ENCODE data around the gene FOXJ3. TPM values are rescaled to one million over a fixed set of nuclear protein-coding genes. Genes with fewer than 3 reads are reported as not detected.

Gene FOXJ3
- total and polyA plus RNA-seq, 2 of the 13 experiments (the other 11 are each of a cell fraction or from before 2014, with no cell fraction given): 16.6 to 48.5 TPM

- TF ChIP-seq, protein P1, sequence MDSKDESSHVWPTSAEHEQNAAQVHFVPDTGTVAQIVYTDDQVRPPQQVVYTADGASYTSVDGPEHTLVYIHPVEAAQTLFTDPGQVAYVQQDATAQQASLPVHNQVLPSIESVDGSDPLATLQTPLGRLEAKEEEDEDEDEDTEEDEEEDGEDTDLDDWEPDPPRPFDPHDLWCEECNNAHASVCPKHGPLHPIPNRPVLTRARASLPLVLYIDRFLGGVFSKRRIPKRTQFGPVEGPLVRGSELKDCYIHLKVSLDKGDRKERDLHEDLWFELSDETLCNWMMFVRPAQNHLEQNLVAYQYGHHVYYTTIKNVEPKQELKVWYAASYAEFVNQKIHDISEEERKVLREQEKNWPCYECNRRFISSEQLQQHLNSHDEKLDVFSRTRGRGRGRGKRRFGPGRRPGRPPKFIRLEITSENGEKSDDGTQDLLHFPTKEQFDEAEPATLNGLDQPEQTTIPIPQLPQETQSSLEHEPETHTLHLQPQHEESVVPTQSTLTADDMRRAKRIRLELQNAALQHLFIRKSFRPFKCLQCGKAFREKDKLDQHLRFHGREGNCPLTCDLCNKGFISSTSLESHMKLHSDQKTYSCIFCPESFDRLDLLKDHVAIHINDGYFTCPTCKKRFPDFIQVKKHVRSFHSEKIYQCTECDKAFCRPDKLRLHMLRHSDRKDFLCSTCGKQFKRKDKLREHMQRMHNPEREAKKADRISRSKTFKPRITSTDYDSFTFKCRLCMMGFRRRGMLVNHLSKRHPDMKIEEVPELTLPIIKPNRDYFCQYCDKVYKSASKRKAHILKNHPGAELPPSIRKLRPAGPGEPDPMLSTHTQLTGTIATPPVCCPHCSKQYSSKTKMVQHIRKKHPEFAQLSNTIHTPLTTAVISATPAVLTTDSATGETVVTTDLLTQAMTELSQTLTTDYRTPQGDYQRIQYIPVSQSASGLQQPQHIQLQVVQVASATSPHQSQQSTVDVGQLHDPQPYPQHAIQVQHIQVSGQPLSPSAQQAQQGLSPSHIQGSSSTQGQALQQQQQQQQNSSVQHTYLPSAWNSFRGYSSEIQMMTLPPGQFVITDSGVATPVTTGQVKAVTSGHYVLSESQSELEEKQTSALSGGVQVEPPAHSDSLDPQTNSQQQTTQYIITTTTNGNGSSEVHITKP (CRISPR knock-in tag; IDR thresholded peaks at IDR 0.05; ENCODE audit: low read depth): 0 out of 2 replicates have a peak, but pooled peaks have one; percentile 36
- no peak for TF ChIP-seq ZNF33A (CRISPR knock-in tag; IDR thresholded peaks at IDR 0.05; ENCODE audit: borderline replicate concordance)
- TF ChIP-seq IRF2 (CRISPR knock-in tag; IDR thresholded peaks at IDR 0.05): peak; percentile 82; the same call in 1 of the 2 replicates
- no peak for TF ChIP-seq WIZ (CRISPR knock-in tag; IDR thresholded peaks at IDR 0.05)
- TF ChIP-seq SOX6 (IDR thresholded peaks at IDR 0.05): no peak
- TF ChIP-seq SOX6 (CRISPR knock-in tag; IDR thresholded peaks at IDR 0.05): peak; percentile 92
- no peak for TF ChIP-seq TRAFD1 (CRISPR knock-in tag; IDR thresholded peaks at IDR 0.05; ENCODE audit: borderline replicate concordance)
- TF ChIP-seq HNF4A (CRISPR knock-in tag; IDR thresholded peaks at IDR 0.05): peak; percentile 63
- 0 out of 2 replicates have a peak, but pooled peaks have one; percentile 13 for TF ChIP-seq ZNF629 (CRISPR knock-in tag; conservative IDR thresholded peaks at IDR 0.05)
- no peak for TF ChIP-seq HBP1 (CRISPR knock-in tag; IDR thresholded peaks at IDR 0.05; ENCODE audit: low read depth)
- TF ChIP-seq, protein P2, sequence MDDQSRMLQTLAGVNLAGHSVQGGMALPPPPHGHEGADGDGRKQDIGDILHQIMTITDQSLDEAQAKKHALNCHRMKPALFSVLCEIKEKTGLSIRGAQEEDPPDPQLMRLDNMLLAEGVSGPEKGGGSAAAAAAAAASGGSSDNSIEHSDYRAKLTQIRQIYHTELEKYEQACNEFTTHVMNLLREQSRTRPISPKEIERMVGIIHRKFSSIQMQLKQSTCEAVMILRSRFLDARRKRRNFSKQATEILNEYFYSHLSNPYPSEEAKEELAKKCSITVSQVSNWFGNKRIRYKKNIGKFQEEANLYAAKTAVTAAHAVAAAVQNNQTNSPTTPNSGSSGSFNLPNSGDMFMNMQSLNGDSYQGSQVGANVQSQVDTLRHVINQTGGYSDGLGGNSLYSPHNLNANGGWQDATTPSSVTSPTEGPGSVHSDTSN (CRISPR knock-in tag; IDR thresholded peaks at IDR 0.05; ENCODE audit: borderline replicate concordance): no peak
- TF ChIP-seq NCOA1 (CRISPR knock-in tag; IDR thresholded peaks at IDR 0.05): no peak
- TF ChIP-seq MED13 (CRISPR knock-in tag; IDR thresholded peaks at IDR 0.05): no peak
- TF ChIP-seq ISL2 (CRISPR knock-in tag; IDR thresholded peaks at IDR 0.05): peak; percentile 68
- TF ChIP-seq CEBPZ (IDR thresholded peaks at IDR 0.05; ENCODE audit: low read length): no peak
- no peak for TF ChIP-seq ZNF33B (CRISPR knock-in tag; IDR thresholded peaks at IDR 0.05)
- no peak for TF ChIP-seq HMG20B (CRISPR knock-in tag; conservative IDR thresholded peaks at IDR 0.05)
Measured at GRCh38 chr1:42214447-42214871, 120.6 kb downstream of the FOXJ3 start (continued).
